ENCODE data around the gene HS3ST4. TPM values are rescaled to one million over a fixed set of nuclear protein-coding genes. Genes with fewer than 3 reads are reported as not detected.

HS3ST4 gene
- total and polyA plus RNA-seq, 2 donors (not counting 1 experiment from before 2014, with no cell fraction given) = not detected

- Histone ChIP-seq H3K79me2 (ENCODE audit: control insufficient read depth, insufficient read depth, low read length) (no peaks in the 10 kb centered on the region), H2AFZ (ENCODE audit: insufficient read depth, low read depth, low read length, poor library complexity, severe bottlenecking) (no peak overlapping the region), H3K4me1 (ENCODE audit: control insufficient read depth in 2 of 2, insufficient read depth in 2 of 2, low read length in 2 of 2) (no peaks in the 10 kb centered on the region), H4K20me1 (ENCODE audit: control insufficient read depth, insufficient read depth, low read length, poor library complexity, severe bottlenecking) (no peaks in the 10 kb centered on the region), H3K27ac (ENCODE audit: low read length in 2 of 2) (no peak overlapping the region), H3K4me3 (ENCODE audit: control extremely low read depth in 1 of 5, extremely low read depth in 1 of 5, insufficient read depth in 1 of 5, low read depth in 2 of 5, low read length in 4 of 5) (no peak overlapping the region), H3K4me2 (replicated peaks; ENCODE audit: low read depth, low read length, poor library complexity, severe bottlenecking) (no peak overlapping the region), H3K9ac (ENCODE audit: low read length) (no peak overlapping the region), H3K36me3 (replicated peaks in 1 of 2; ENCODE audit: control extremely low read depth in 1 of 2, control insufficient read depth in 1 of 2, extremely low read depth in 1 of 2, insufficient read depth in 2 of 2, low read length in 1 of 2) (no peaks in the 10 kb centered on the region), H3K9me3 (ENCODE audit: control extremely low read depth in 1 of 3, control insufficient read depth in 2 of 3, insufficient read depth in 1 of 3, low read length in 2 of 3) (peaks cover 0 to 2% (median 0%) of the 10 kb centered on the region in 3 donors), H3K27me3 (replicated peaks in 1 of 4; ENCODE audit: control extremely low read depth in 1 of 4, control insufficient read depth in 3 of 4, insufficient read depth in 4 of 4, low read length in 3 of 4) (peaks cover 0 to 6% (median 0%) of the 10 kb centered on the region in 4 experiments)
- TF ChIP-seq EZH2 (IDR thresholded peaks at IDR 0.05; ENCODE audit: borderline replicate concordance, insufficient read depth, low read depth, low read length, poor library complexity, severe bottlenecking) = no peak
- no peak for TF ChIP-seq CTCF (IDR thresholded peaks at IDR 0.05)
- intact Hi-C loops (cut with micrococcal nuclease) = no loop called here
- Mint-ChIP-seq H3K4me1 (no peaks in the 10 kb centered on the region), H3K4me3 (no peak overlapping the region), H3K27ac (no peak overlapping the region), H3K9me3 (ENCODE audit: insufficient read depth) (no peaks in the 10 kb centered on the region), H3K27me3 (peaks cover 4% of the 10 kb centered on the region)
- DNase-seq = no peak
- POLR2A ChIA-PET = no interaction called here
- WGBS (ENCODE audit: insufficient coverage) = 79% methylated on average over 2 of the region's 2 CpGs
- ATAC-seq (ENCODE audit: low read depth) = no peak
- CTCF ChIA-PET = no interaction called here
Observed at GRCh38 chr16:25823891-25824290, 132.1 kb downstream of the HS3ST4 start.

GRCh38 chr16:25827709-25828108 is 135.9 kb downstream of the HS3ST4 start:
- Histone ChIP-seq H3K36me3 (replicated peaks in 1 of 2; ENCODE audit: control extremely low read depth in 1 of 2, control insufficient read depth in 1 of 2, extremely low read depth in 1 of 2, insufficient read depth in 2 of 2, low read length in 1 of 2) (no peaks in the 10 kb centered on the region), H3K4me1 (ENCODE audit: control insufficient read depth in 2 of 2, insufficient read depth in 2 of 2, low read length in 2 of 2) (no peaks in the 10 kb centered on the region), H3K79me2 (ENCODE audit: control insufficient read depth, insufficient read depth, low read length) (no peaks in the 10 kb centered on the region), H3K27ac (ENCODE audit: low read length in 2 of 2) (no peak overlapping the region), H2AFZ (ENCODE audit: insufficient read depth, low read depth, low read length, poor library complexity, severe bottlenecking) (no peak overlapping the region), H3K9me3 (ENCODE audit: control extremely low read depth in 1 of 3, control insufficient read depth in 2 of 3, insufficient read depth in 1 of 3, low read length in 2 of 3) (no peaks in the 10 kb centered on the region), H3K9ac (ENCODE audit: low read length) (no peak overlapping the region), H4K20me1 (ENCODE audit: control insufficient read depth, insufficient read depth, low read length, poor library complexity, severe bottlenecking) (no peaks in the 10 kb centered on the region), H3K27me3 (replicated peaks in 1 of 4; ENCODE audit: control extremely low read depth in 1 of 4, control insufficient read depth in 3 of 4, insufficient read depth in 4 of 4, low read length in 3 of 4) (no peaks in the 10 kb centered on the region), H3K4me3 (ENCODE audit: control extremely low read depth in 1 of 5, extremely low read depth in 1 of 5, insufficient read depth in 1 of 5, low read depth in 2 of 5, low read length in 4 of 5) (no peak overlapping the region), H3K4me2 (replicated peaks; ENCODE audit: low read depth, low read length, poor library complexity, severe bottlenecking) (no peak overlapping the region)
- Mint-ChIP-seq H3K27me3 (peaks cover 10% of the 10 kb centered on the region), H3K9me3 (ENCODE audit: insufficient read depth) (no peaks in the 10 kb centered on the region), H3K27ac (no peak overlapping the region), H3K4me3 (no peak overlapping the region), H3K4me1 (no peaks in the 10 kb centered on the region)
- intact Hi-C loops (cut with micrococcal nuclease) = no loop called here
- TF ChIP-seq EZH2 (IDR thresholded peaks at IDR 0.05; ENCODE audit: borderline replicate concordance, insufficient read depth, low read depth, low read length, poor library complexity, severe bottlenecking) = no peak
- no peak for TF ChIP-seq CTCF (IDR thresholded peaks at IDR 0.05)
- CTCF ChIA-PET = no interaction called here
- ATAC-seq (ENCODE audit: low read depth) = no peak
- DNase-seq = no peak
- POLR2A ChIA-PET = no interaction called here
- no CpG with 5 or more reads among the region's 2 CpGs for WGBS (ENCODE audit: insufficient coverage)

Measured in B cell (primary cell).